ENCODE data around the gene DDX39B. TPM values are rescaled to one million over a fixed set of nuclear protein-coding genes. Genes with fewer than 3 reads are reported as not detected.

The DDX39B gene
- polyA plus RNA-seq, 3 donors: 64.1 to 1,059 (median 67.8) TPM

GRCh38 chr6:31575952-31576685, 34.3 kb upstream of the DDX39B start:
- no peak for TF ChIP-seq CTCF (IDR thresholded peaks at IDR 0.05)
- peaks cover 31 to 36% of the 10 kb centered on the region in 2 donors for H3K36me3 Mint-ChIP-seq
- H3K4me3 Mint-ChIP-seq: peak overlapping the region; percentile 94 to 99
- Histone ChIP-seq H3K9ac (ENCODE audit: insufficient read depth, low read length, poor library complexity, severe bottlenecking) (peak overlapping the region; percentile 75), H3K9me3 (replicated peaks in 1 of 2; ENCODE audit: control insufficient read depth in 1 of 2, insufficient read depth in 1 of 2, low read length in 2 of 2) (no peaks in the 10 kb centered on the region), H3K36me3 (replicated peaks in 1 of 2; ENCODE audit: control insufficient read depth in 1 of 2, insufficient read depth in 2 of 2, low read length in 2 of 2) (peaks cover 18 to 25% of the 10 kb centered on the region in 2 donors), H3K27me3 (ENCODE audit: control insufficient read depth in 2 of 2, insufficient read depth in 2 of 2, low read length in 2 of 2) (no peaks in the 10 kb centered on the region), H3K4me3 (replicated peaks in 1 of 3; ENCODE audit: low read depth in 2 of 3, low read length in 3 of 3) (peak overlapping the region; percentile 71 to 97 (median 90)), H2AFZ (ENCODE audit: insufficient read depth, low read depth, low read length, poor library complexity, severe bottlenecking) (peak overlapping the region; percentile 63), H3K79me2 (ENCODE audit: insufficient read depth, low read length) (peaks cover 39% of the 10 kb centered on the region), H3K4me1 (ENCODE audit: control insufficient read depth in 1 of 2, insufficient read depth in 2 of 2, low read length in 2 of 2) (peaks cover 51 to 68% of the 10 kb centered on the region in 2 donors), H3K4me2 (replicated peaks; ENCODE audit: extremely low read depth, low read length, poor library complexity, severe bottlenecking) (peak overlapping the region; percentile 98), H3K27ac (ENCODE audit: low read depth in 1 of 2, low read length in 2 of 2) (peak overlapping the region; percentile 71 to 88), H4K20me1 (ENCODE audit: insufficient read depth, low read length) (peaks cover 39% of the 10 kb centered on the region)
- peak overlapping the region; percentile 91 to 98 (median 94) for H3K27ac Mint-ChIP-seq
- H3K4me1 Mint-ChIP-seq: peaks cover 74% of the 10 kb centered on the region
- DNase-seq: peak in 1 of 3 donors; percentile 17
- H3K27me3 Mint-ChIP-seq (ENCODE audit: low read depth in 3 of 3): peaks cover 1 to 7% (median 4%) of the 10 kb centered on the region in 3 donors
- H3K9me3 Mint-ChIP-seq: peaks cover 0 to 3% (median 0%) of the 10 kb centered on the region in 7 donors
- 56% methylated on average over 4 of the region's 8 CpGs for WGBS (ENCODE audit: insufficient coverage)
- intact Hi-C loops (cut with micrococcal nuclease): no loop called here

- H3K4me3 ChIP-seq (replicated peaks in 1 of 3; ENCODE audit: low read depth in 2 of 3, low read length in 3 of 3): peak within 1 kb of the TSS; percentile 71 to 97 (median 90)
- H3K4me2 ChIP-seq (replicated peaks; ENCODE audit: extremely low read depth, low read length, poor library complexity, severe bottlenecking): peak within 1 kb of the TSS; percentile 98
- H4K20me1 ChIP-seq (ENCODE audit: insufficient read depth, low read length): peaks cover 39% of the 10 kb centered on the region
- H3K36me3 Mint-ChIP-seq: peaks cover 31 to 36% of the 10 kb centered on the region in 2 donors
- peaks cover 32% of the 10 kb centered on the region for H3K79me2 ChIP-seq (ENCODE audit: insufficient read depth, low read length)
- H3K9ac ChIP-seq (ENCODE audit: insufficient read depth, low read length, poor library complexity, severe bottlenecking): peak within 1 kb of the TSS; percentile 75
- peaks cover 47 to 63% of the 10 kb centered on the region in 2 donors for H3K4me1 ChIP-seq (ENCODE audit: control insufficient read depth in 1 of 2, insufficient read depth in 2 of 2, low read length in 2 of 2)
- H3K27ac Mint-ChIP-seq: peak within 1 kb of the TSS; percentile 91 to 98 (median 94)
- H3K4me1 Mint-ChIP-seq: peaks cover 71% of the 10 kb centered on the region
- H3K9me3 Mint-ChIP-seq: peaks cover 0 to 3% (median 0%) of the 10 kb centered on the region in 7 donors
- H3K9me3 ChIP-seq (replicated peaks in 1 of 2; ENCODE audit: control insufficient read depth in 1 of 2, insufficient read depth in 1 of 2, low read length in 2 of 2): no peaks in the 10 kb centered on the region
- peak within 1 kb of the TSS; percentile 94 to 99 for H3K4me3 Mint-ChIP-seq
- peaks cover 1 to 7% (median 3%) of the 10 kb centered on the region in 3 donors for H3K27me3 Mint-ChIP-seq (ENCODE audit: low read depth in 3 of 3)
- peaks cover 18 to 25% of the 10 kb centered on the region in 2 donors for H3K36me3 ChIP-seq (replicated peaks in 1 of 2; ENCODE audit: control insufficient read depth in 1 of 2, insufficient read depth in 2 of 2, low read length in 2 of 2)
- WGBS (ENCODE audit: insufficient coverage): 3% methylated on average over 16 of the region's 19 CpGs
- no peaks in the 10 kb centered on the region for H3K27me3 ChIP-seq (ENCODE audit: control insufficient read depth in 2 of 2, insufficient read depth in 2 of 2, low read length in 2 of 2)
- intact Hi-C loops (cut with micrococcal nuclease): no loop called here
- DNase-seq: peak; percentile 79 to 97 (median 82)
- H3K27ac ChIP-seq (ENCODE audit: low read depth in 1 of 2, low read length in 2 of 2): peak within 1 kb of the TSS; percentile 71 to 88
- H2AFZ ChIP-seq (ENCODE audit: insufficient read depth, low read depth, low read length, poor library complexity, severe bottlenecking): peak within 1 kb of the TSS; percentile 63
- no peak for TF ChIP-seq CTCF (IDR thresholded peaks at IDR 0.05)
Observed at GRCh38 chr6:31575335-31575901, 33.6 kb upstream of the DDX39B start, which contains the start of gene TNF. Gene TNF (plus strand): TSS chr6:31575565. CDS start chr6:31575742, 177 bp downstream.

All from CD14-positive monocyte (primary cell).